HG03280 (cell line): ENCODE results near the gene SHQ1.
A peak's percentile ranks its signal among the peaks of the same experiment; 100 is the strongest.
"Not testable (repeated sequence)": the region's sequence is repeated elsewhere in the genome, so short reads cannot be mapped to it uniquely, and the experiment has no call there.

ENCODE experiments used
- ATAC-seq: cut with Tn5 transposase; IDR thresholded peaks from one replicate; pipeline ENCODE4 v1.9.1; 2021; ENCODE audit warnings: mild to moderate bottlenecking, moderate library complexity; ENCODE audit not compliant: unreplicated experiment

Gene SHQ1

DNA sequence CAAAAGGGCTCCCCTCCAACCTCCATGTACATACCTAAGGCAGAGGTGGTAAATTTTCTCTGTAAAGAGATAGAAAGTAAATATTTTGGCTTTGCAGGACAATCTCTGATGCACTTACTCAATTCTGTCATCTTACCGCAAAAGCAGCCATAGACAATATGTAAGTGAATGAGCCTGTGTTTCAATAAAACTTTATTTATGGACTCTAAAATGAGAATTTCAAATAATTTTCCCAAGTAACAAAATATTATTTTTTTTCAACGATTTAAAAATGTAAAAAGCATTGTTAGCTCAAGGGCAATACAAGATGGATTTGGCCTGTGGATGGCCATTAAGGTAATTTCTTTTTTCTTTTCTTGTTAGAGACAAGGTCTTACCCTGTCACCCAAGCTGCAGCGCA lies 44.7 kb downstream of the SHQ1 start:
- ATAC-seq, result no peak

DNA sequence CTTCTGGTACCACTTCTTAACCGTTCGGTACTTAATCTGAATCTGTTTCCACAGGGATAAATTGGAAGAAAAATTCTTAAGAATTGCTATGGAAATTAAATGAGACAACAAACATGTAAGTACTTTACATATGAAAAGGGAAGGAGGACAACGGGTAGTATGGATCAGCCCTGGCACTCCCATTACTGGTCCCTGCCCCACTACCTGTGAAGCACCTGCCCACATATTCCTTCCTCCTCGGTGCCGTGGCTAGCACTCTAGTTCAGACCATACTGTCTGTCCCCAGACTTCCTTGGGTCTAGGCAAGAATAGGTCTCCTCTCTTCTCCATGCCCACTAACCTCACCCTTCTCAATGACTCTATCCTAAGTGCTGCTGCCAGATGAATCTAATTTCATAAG lies 46.2 kb downstream of the SHQ1 start:
- ATAC-seq, result no peak

DNA sequence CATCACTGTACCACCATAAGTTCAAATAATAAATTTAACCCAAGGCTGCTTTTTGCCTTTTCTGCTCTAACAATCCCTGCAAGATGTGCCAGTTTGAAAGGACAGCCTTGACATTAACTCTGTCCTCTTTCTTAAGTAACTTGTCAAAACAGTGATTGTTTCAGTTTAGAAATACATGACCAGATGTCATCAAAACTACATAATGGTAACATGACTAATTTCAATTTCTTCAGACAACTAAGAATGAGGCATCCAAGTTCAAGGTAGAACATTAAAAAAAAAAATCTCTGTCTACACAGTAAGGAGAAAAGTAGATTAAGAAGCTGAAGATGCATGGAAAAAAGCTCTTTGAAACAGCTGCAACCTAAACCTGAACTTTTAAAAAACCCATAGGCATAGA lies 47.4 kb downstream of the SHQ1 start:
- ATAC-seq, result no peak

DNA sequence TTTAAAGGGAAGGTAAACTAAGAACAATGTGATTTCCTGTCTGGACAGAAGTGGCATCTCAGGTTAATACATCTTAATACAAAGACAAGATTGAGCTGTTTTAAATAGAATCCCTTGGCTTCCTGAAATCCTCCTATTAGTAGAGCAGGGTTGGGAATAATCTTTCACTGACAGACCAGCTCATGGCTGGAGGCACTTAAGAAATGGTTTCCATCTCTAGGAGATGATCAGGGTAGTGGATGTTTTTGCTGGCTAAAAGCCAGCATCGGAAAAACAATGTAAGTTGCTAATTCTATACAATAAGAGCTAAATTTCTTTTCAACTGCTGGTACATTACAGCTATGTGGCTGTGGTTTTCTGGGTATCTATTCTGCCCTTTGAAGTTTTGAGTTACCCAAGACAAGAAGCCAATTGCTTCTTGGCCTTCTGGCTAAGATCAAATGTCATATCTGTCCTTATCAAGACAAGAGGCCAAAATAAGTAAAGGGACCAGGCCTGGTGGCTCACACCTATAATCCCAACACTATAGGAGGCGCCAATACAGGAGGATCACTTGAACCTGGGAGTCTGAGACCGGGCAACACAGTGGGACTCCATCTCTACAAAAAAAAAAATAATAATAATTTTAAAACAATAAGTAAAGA lies 49.6 kb downstream of the SHQ1 start:
- ATAC-seq, result no peak

DNA sequence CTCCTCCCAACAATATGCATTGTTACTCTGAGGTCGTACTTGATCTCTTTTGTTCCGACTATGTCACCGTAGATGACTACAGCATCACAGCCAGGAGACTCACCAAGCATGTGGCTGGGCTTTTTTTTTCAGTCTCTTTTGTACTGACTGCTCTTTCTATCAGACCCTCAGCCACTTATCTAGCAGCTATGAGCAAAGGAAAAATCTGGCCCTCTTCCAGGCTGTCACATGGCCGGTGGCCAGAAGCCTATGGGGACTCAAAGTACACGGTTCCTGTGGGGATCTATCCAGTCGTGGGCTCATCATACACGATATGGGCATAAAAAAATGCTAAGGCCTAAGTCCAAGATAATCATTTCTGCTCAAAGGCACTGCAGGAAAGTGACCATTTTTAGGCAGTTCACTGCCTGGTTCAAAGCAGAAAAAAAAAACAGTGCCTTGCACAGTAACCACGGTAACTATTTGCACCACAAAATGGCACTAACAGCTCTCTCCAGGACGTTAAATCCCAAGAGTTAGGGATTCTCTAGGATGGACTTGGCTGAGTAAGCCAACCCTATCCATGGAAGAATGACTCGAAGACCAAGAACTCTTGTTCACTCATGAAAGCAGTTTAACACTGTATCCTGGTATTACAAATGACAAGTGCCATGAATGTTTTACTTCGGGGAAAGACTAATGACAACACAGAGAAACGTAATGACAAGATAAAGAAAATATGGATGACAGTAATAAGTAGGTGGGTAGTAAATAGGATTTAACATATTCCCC lies 50.3 kb downstream of the SHQ1 start:
- ATAC-seq, result no peak

DNA sequence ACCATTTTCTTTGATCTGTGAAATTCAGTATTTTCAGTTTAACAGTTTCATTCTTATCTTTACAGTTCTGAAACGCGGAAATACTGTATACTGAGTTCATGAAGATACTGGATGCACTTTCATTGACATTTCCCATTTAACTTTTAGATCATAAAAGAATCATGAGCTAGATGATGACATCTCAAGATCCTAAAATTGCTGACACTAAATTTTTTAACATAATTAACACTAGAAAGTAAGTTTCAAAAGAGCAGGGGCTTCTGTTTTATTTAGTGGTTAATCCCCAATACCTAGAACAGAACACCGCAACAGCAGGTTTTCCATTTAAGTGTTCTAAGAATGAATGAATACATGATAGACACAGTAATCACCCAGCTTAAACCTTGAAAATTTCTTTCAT lies 54.2 kb downstream of the SHQ1 start:
- no peak for ATAC-seq

DNA sequence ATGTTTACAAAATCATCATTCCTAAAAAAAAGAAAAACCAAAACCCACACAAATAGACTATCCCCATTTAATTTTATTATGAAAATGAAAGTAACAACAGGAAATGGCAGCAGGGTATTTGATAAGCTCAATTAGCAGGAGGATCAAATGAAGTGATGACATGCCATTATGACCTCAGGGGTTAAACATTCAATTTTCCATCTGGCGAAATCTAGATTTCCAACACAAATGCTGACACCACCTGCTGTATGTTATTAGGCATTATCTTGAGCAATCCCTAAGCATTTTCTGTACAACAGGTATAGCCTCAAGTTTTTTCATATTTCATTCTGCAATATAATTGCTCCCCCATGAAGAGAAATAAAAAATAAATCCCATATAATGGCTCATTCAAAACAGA lies 57.1 kb downstream of the SHQ1 start:
- no peak for ATAC-seq

DNA sequence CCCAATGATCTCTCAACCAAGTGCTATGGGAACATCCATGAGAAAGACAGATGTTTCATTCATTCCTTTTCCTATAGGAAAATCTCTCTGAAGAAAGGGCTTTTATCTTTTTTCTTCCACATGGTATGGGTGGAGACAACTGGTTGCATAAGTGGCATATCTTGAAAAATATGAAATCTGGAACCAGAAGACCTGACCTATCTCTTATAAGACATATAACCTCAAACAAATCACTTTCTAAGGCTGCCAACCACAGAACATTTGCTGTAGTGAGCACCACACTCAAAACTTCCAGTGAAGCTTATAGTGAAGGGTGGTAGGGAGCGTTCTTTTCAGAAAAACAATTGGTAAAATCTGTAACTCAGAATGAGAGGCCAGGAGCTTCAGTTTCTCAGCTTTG lies 58.5 kb downstream of the SHQ1 start:
- no peak for ATAC-seq

DNA sequence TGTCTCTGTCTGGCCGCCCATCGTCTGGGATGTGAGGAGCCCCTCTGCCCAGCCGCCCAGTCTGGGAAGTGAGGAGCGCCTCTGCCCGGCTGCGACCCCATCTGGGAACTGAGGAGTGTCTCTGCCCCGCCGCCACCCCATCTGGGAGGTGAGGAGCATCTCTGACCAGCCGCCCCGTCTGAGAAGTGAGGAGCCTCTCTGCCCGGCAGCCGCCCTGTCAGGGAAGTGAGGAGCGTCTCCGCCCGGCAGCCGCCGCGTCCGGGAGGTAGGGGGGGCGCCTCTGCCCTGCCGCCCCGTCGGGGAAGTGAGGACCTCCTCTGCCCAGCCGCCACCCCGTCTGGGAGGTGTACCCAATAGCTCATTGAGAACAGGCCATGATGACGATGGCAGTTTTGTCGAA lies 60.0 kb downstream of the SHQ1 start:
- not testable (repeated sequence) for ATAC-seq

DNA sequence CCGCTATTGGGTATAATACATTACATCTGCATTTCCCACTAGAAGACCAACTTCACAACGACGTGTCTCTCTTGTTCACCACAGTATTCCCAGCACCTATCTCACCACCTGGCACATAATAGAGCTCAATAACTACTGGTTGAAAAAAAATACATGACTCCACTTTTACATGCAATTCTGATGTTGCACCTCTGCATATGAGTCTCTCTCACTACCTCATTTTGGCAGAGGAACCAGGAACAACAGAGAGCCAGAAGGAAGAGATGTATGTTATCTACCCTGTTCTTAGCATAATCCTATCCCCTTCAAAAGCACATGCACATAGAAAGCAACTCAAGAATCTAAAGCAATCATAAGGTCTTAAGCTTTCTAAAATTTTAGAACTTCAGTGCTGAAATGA lies 61.6 kb downstream of the SHQ1 start:
- ATAC-seq, result no peak

DNA sequence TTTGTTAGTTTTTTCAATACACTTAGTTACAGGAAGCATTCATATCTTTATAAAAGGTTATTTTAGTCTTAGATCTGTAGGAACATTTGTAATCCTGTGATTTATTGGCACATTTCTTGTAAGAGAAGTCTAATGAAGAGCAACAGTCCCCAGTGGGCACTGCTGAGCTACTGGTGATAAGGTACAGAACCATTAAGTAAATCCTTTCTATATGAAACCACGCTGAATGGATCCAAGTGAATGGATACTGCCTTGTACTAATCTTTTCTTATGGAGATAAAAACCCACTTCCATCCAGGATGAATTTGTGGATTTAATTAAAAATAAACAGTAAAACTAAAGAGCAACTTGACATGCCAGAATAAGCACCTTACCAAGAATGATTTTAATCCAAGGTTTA lies 64.0 kb downstream of the SHQ1 start:
- no peak for ATAC-seq

DNA sequence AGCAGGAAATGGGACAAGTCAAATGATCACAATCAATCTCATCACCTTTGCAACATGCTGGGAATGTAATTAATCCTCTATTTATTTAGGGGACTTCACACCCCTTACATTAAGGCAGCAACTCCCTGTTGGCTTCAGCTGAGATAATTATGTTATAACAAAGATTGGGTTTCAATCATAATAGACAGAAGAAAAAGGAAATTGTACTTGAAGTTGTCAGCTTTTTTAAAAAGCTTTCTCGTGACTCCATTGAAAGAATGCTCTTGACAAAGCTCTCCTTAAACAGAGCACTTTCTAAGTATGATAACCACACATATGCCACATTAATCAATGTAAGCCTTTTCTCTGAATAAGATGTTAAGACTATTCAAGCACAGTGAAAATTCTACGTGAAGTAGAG lies 65.7 kb downstream of the SHQ1 start:
- ATAC-seq, result no peak

DNA sequence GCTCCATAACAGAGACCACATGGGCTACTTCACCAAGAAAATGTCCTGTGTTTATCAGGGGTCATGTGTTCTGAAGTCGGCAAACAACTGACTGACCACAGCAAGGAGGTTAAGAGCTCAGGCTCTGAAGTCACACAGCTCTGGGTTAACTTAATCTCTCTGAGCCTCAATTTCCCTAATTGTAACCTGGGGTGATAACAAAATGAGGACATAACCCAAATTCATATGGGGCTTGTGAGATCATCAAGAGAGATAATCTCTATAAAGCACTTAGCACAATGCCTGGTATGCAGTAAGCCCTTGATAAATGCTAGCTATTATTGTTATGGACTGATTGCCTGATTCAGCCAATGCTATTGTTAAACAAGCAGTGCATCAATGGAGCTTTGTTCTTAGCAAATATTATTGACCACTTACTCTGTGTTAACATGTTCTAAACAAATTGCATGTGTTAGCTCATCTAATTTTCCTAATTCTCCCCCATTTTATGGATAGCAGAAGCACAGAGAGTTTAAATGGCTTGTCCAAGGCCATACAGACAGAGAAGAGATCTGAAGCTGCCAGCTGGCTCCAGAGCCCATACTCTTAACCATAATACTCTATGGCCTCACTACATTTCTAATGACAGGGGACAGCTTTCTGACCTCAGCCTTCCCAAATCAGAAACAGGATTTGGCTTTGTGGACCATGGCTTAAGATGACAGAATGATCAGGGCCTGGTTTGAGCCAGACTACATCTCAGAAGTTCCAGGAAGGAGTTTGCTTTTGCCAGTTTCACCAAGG lies 78.3 kb downstream of the SHQ1 start:
- ATAC-seq, result no peak

DNA sequence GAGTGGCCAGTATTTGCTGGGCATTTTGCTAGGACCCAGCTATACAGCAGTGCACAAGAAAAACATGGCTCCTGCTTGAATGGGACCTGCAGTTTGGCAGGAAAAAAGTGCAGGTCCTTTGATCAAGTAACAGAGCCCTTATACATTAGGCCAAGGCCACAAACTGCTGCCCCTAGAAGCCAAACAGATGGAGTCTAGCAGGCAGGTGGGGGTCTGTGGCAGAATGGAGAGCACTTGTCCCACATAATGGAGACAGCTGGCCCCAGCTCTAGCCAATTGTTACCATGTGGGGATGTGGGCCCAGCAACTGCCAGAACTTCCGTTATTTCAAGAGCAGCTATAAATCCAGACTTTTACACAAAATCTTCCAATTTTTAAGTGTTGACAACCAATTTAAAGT lies 79.3 kb downstream of the SHQ1 start:
- no peak for ATAC-seq

DNA sequence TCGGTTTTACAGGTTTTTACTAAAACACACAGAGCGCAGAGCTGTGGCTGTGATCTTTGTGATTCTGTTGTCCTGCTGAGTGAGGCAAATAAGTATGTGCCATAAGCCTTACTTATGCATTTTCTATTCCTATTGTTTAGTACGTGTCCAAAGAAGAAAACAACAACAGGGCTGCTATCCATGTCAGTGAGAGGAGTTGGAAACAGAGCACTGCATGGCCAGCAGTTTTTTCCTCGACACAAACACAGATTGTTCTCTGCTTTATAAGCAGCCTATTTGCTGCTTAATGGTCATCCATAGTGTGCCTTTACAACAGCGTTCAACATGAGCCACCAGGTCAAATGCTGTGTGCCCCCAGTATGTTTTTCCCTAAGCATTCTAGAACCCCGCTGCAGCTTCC lies 79.8 kb downstream of the SHQ1 start:
- ATAC-seq, result no peak

DNA sequence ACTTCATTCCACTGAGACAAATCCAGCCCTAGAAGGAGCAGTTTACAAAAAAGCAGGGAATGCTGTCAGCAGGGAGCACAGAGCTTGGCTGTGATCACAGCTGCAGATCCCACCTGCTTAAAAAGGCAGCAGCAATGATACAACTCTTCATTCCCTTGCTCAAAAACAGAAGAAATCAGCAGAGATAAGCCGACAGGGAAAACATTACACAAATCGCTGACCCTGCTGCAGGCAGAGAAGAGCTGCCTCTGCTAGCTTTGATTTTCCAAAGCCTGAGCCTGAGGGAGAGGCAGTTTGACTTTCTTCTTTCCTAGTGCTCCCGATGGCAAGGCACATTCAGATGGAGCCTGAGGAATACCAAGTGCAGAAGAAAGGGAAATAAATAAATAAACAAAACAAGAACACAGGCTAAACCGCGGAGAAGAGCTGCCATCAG lies 80.2 kb downstream of the SHQ1 start:
- ATAC-seq, result no peak

DNA sequence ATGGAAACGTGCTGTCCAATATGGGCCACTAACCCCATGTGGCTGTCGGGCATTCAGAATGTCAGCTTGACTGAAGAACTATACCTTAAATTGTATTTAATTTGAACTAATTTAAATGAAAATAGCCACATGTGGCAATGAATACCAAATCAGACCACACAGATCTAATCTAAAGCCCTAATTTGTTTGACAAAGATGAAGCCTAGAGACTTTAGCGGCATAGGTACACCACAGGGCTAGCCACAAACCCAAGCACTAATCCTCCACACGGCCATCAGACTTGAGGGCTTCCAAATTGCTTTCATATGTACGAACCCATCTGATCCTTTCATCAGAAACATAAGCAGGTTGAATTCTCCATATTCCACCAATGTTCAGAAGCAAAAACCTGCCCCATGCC lies 81.4 kb downstream of the SHQ1 start:
- ATAC-seq, result no peak

DNA sequence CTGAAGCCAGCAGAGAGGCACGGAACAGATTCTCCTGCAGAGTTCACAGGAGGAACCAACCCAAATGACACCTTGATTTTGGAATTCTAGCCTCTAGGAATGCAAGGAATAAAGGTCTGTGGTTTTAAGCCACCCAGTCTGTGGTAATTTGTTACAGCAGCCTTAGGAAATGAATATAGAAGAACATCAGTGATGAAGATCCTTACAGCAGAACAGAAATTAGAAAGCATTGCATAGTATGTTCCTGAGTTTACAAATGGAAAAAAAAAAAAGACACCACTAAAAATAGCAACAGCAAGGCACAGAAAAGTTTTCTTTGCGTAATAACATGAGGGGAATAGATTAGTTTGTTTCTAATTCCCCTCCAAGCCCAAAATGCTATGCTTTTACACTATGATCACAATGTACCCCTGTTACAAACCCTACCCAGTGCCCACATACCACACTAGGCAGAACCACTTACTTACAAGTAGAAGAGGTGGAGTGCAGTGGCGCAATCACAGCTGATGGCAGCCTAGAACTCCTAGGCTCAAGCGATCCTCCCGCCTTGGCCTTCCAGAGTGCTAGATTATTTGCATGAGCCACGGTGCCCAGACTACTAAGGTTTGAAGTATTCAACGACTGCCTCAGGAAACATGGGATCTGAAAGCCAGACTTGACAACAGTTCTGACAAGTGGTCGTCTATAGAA lies 84.3 kb downstream of the SHQ1 start:
- ATAC-seq, result no peak

DNA sequence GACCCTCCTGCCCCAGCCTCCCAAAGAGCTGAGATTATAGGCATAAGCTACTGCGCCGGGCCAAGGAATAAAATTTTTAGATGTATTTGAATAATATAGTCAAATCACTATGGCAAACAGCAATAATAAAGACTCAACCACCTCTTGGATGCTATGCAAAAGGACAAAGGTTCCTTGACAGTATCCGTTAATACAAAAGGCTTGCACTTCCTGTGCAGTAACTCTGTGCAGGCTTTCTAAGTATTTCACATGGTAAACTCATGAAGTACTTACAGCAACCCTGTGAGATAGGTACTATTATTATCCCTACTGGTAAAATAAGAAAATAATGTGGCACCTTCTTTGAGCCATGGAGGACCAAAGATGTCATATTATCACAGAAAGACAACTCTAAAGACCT lies 86.8 kb downstream of the SHQ1 start:
- ATAC-seq, result no peak

DNA sequence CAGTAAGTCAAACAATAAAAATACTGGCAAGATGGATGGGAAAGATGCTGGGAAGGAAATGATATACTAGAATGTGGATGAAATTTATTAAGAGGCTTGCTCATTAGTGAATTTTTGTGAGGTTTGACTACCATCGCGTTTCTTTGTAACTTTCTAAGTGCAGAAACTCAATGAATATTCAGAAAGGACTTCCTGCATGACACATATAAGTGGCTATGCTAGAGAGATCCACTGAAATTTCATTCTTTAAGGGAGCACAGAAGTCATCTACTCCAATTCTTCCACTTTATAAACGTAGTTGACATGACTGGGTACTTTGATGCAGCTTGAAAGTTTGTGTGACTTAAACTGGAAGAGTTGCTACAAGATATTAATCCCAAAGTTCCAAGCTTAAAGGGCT lies 88.0 kb downstream of the SHQ1 start:
- ATAC-seq, result no peak

DNA sequence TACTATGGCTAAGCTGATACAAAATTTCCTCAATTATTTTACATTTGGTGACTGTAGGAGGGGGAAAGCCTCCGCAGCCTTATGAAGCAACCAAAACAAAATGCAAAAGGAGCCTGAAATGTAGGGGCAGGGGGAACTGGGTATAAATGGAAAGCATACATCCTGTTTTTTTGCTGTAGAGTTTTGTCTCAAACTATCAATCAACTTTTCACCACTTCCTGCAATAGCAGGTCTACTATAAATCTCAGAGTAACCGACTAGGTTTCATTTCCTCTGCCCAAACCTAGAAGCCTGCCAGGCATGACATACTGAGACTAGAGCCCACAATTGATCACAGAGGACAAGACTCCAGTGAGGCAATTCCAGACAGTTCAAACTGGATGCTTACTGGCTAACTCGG lies 91.3 kb downstream of the SHQ1 start:
- peak; percentile 100 for ATAC-seq
